CD4-positive, alpha-beta memory T cell (primary cell): ENCODE measurements around the gene GRID1. TPM values are rescaled to one million over a fixed set of nuclear protein-coding genes. Genes with fewer than 3 reads are reported as not detected.
A peak's percentile ranks its signal among the peaks of the same experiment; 100 is the strongest.

ENCODE experiments used
- CTCF ChIA-PET: fragments of 350-600 bp; sonication (Branson Sonifier 250); formaldehyde crosslinking; loops from one replicate; lab custom pipeline; 2021; ENCODE audit warnings: inconsistent platforms; ENCODE audit not compliant: partially characterized antibody; lab: Charles Lee
- POLR2A ChIA-PET: fragments of 350-600 bp; sonication (Branson Sonifier 250); formaldehyde crosslinking; loops from one replicate; lab custom pipeline; 2021; ENCODE audit not compliant: partially characterized antibody; lab: Charles Lee
- DNase-seq, 5 donors: peaks; one replicate each; pipeline versions ENCODE4 v3.0.0 to v3.0.0-alpha.2; 2020 to 2022; ENCODE audit warnings: mixed read lengths in 1 of 5
- H3K27ac ChIP-seq: one replicate; pipeline ENCODE4 v1.7.0; 2013; ENCODE audit warnings: low read depth, low read length
- H3K27me3 ChIP-seq: 2 replicates; pipeline ENCODE4 v1.7.0; 2013; ENCODE audit warnings: mild to moderate bottlenecking, low read length, moderate library complexity; ENCODE audit not compliant: insufficient read depth
- H3K36me3 ChIP-seq: 2 replicates; pipeline ENCODE4 v1.7.0; 2013; ENCODE audit warnings: mild to moderate bottlenecking, low read length, moderate library complexity; ENCODE audit not compliant: insufficient read depth
- H3K4me1 ChIP-seq: 2 replicates; pipeline ENCODE4 v1.7.0; 2013; ENCODE audit warnings: mild to moderate bottlenecking, low read length, moderate library complexity; ENCODE audit not compliant: insufficient read depth
- H3K4me3 ChIP-seq, 2 donors: one replicate each; pipeline ENCODE4 v1.7.0; 2013; ENCODE audit warnings: low read length in 2 of 2, mild to moderate bottlenecking in 1 of 2
- H3K9me3 ChIP-seq, 2 donors: one replicate each; pipeline ENCODE4 v1.7.0; 2013; ENCODE audit warnings: low read length in 2 of 2, control low read depth in 1 of 2; ENCODE audit not compliant: control insufficient read depth in 1 of 2
- H3K27ac Mint-ChIP-seq, 7 donors: one replicate each; pipeline ENCODE4 v1.8.0; 2020 to 2021; ENCODE audit warnings: mixed read lengths in 7 of 7, mild to moderate bottlenecking in 6 of 7, inconsistent platforms in 3 of 7, moderate library complexity in 3 of 7
- H3K27me3 Mint-ChIP-seq, 2 donors: one replicate each; pipeline ENCODE4 v1.8.0; 2020 to 2021; ENCODE audit warnings: mixed read lengths in 2 of 2
- H3K36me3 Mint-ChIP-seq, 2 donors: one replicate each; pipeline ENCODE4 v1.8.0; 2020 to 2021; ENCODE audit warnings: mixed read lengths in 2 of 2, inconsistent platforms in 1 of 2, mild to moderate bottlenecking in 1 of 2
- H3K4me1 Mint-ChIP-seq, 4 donors: one replicate each; pipeline ENCODE4 v1.8.0; 2020 to 2021; ENCODE audit warnings: mixed read lengths in 4 of 4, mild to moderate bottlenecking in 1 of 4
- H3K4me3 Mint-ChIP-seq, 8 donors: one replicate each; pipeline ENCODE4 v1.8.0; 2020 to 2021; ENCODE audit warnings: mixed read lengths in 8 of 8, mild to moderate bottlenecking in 7 of 8, moderate library complexity in 6 of 8, inconsistent platforms in 3 of 8
- H3K9me3 Mint-ChIP-seq, 8 donors: one replicate each; pipeline ENCODE4 v1.8.0; 2020 to 2021; ENCODE audit warnings: mixed read lengths in 8 of 8, mild to moderate bottlenecking in 5 of 8, inconsistent platforms in 3 of 8, moderate library complexity in 1 of 8
- intact Hi-C: fragments of 100-400 bp; cut with micrococcal nuclease; formaldehyde crosslinking; loops from one replicate; pipeline ENCODE4 v1.15.1; 2023
- polyA plus RNA-seq, 2 donors: library from polyadenylated mRNA; unstranded; fragments of 300-500 nt; fragmentation: Illumina TruSeq; gene quantifications; one replicate each; pipeline ENCODE4 v1.2.3, GENCODE V29; 2021
- total RNA-seq, 2 experiments: library from RNA; stranded (reverse); gene quantifications; one replicate each; pipeline ENCODE4 v1.2.3, GENCODE V29; 2021

Gene GRID1
- total and polyA plus RNA-seq, 4 experiments from 2014 or later = not detected

DNA sequence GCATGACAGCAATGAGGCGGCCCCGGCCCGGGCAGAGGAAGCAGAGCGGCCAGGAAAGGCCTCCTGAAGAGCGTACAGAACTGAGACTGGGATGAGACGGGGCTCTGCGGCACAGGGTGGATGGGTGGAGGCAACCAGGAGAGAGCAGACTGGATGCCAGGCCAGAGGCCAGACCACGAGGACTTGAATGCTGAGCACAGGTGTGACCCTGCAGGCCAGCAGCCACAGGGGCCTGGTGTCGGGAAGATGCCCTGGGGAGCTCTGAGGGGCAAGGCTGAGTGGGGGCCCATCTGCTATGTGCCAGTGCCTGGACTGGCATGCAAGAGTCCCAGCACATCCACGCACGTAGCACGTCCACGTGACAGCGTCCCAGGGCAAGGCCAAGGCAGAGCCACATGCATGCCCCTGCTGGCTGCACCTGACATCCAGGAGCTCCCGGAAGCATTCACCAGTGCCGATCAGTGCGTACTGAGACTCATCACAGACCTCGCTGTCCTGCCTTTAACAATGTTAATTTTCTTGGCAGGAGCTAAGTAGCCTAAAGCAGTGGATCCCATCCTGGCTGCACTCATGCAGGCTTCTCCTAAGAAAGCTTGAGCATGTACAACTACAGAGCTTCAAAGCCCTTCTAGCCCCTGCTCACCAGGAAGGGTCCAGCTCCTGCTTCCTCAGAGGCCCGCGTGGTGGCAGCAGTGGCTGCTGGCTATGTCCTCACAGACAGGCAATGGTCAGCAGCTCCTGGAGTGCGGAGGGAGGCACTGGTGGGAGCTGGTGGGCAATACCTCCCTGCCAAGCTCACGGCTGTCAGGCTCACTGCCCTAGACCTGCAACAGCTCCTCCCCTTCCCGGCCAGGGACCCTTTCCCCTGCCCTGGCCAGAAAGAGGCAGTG is 18.0 kb downstream of the GRID1 start:
- H3K27me3 Mint-ChIP-seq = peaks cover 2 to 3% of the 10 kb centered on the region in 2 donors
- H3K9me3 Mint-ChIP-seq = peaks cover 0 to 6% (median 4%) of the 10 kb centered on the region in 8 donors
- Histone ChIP-seq H3K27ac (no peak overlapping the region), H3K4me3 (no peak overlapping the region), H3K36me3 (no peaks in the 10 kb centered on the region), H3K9me3 (no peaks in the 10 kb centered on the region), H3K4me1 (no peaks in the 10 kb centered on the region), H3K27me3 (no peaks in the 10 kb centered on the region)
- CTCF ChIA-PET = interaction anchor here (1.4 kb wide), 1 partner anchor 26 kb away, joined by 3 read pairs; no protein-coding TSS in a partner anchor
- no peak overlapping the region for H3K27ac Mint-ChIP-seq
- POLR2A ChIA-PET = no interaction called here
- no peak for DNase-seq
- H3K4me3 Mint-ChIP-seq = no peak overlapping the region
- H3K36me3 Mint-ChIP-seq = no peaks in the 10 kb centered on the region
- no peaks in the 10 kb centered on the region for H3K4me1 Mint-ChIP-seq
- intact Hi-C loops = no loop called here

DNA sequence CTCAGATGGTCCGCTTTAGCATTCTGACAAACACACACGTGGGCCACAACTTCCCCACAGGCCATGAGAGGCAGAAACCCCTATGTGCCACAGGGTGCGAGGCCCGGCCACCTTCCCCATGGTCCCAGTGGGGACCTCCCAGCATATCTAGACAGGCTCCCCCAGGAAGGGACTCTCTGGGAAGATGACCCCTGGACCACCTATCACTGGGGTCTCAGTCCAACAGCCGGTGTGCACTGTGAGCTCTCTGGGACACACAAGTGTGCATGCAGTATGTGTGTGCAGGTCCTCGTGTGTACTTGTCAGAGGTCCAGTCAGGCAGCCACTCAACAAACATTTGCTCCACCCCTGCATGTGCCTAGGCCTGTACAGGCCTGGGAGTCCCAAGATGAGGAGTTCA is 18.7 kb downstream of the GRID1 start:
- Histone ChIP-seq H3K27ac (no peak overlapping the region), H3K36me3 (no peaks in the 10 kb centered on the region), H3K4me1 (no peaks in the 10 kb centered on the region), H3K9me3 (no peaks in the 10 kb centered on the region), H3K27me3 (no peaks in the 10 kb centered on the region), H3K4me3 (no peak overlapping the region)
- H3K27me3 Mint-ChIP-seq = peaks cover 2 to 3% of the 10 kb centered on the region in 2 donors
- H3K27ac Mint-ChIP-seq = peak overlapping the region in 1 of 7 donors; percentile 14
- H3K36me3 Mint-ChIP-seq = no peaks in the 10 kb centered on the region
- CTCF ChIA-PET = no interaction called here
- no peak overlapping the region for H3K4me3 Mint-ChIP-seq
- DNase-seq = no peak
- no peaks in the 10 kb centered on the region for H3K4me1 Mint-ChIP-seq
- H3K9me3 Mint-ChIP-seq = peaks cover 0 to 6% (median 4%) of the 10 kb centered on the region in 8 donors
- POLR2A ChIA-PET = no interaction called here
- intact Hi-C loops = no loop called here

DNA sequence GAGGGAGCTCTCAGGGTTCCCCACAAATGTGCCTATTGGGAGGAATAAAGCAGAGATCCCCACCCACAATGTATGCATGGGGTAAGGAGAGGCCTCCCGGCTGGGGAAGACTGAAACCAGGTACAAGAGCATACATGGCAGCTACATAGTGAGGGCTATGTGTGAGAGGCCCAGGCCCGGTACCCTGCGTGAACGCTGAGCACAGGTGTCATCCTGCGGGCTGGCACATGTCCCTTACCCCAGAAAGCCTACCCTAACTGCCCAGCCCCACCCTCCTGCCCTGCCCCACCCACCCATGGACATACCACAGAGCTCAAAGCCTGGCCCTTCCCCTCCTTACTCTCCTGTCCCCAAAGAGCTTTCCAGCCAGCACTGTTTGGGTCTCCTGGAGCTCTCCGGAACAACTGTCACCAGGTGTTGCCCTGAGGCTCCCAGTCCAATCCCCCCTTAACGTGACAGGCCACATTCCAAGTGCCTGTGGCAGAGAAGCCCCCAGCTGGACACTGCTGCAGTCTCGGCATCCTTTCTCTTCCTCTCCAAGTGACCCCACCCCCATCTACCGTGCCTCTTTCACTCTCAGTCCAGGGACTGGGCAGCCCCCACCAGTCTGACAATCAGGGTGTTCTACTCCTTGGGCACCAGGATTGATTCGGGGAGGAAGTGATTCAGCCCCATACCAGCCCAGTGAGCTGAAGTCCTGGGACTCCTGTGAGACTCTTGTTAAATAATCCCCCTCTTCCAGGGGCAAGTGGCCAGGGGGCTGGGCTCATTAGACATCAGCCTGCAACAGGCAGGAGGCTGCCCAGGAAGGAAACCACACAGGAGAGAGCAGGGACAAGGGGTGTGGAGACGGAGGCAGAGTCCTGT is 19.6 kb downstream of the GRID1 start:
- H3K4me3 ChIP-seq = no peak overlapping the region
- ChIA-PET POLR2A (no interaction called here), CTCF (no interaction called here)
- Mint-ChIP-seq H3K27ac (no peak overlapping the region), H3K36me3 (no peaks in the 10 kb centered on the region), H3K27me3 (peaks cover 2 to 3% of the 10 kb centered on the region in 2 donors), H3K4me3 (no peak overlapping the region), H3K9me3 (no peaks in the 10 kb centered on the region), H3K4me1 (no peaks in the 10 kb centered on the region)
- intact Hi-C loops = no loop called here
- no peaks in the 10 kb centered on the region for H3K9me3 ChIP-seq
- no peaks in the 10 kb centered on the region for H3K27me3 ChIP-seq
- no peaks in the 10 kb centered on the region for H3K36me3 ChIP-seq
- DNase-seq = no peak
- no peaks in the 10 kb centered on the region for H3K4me1 ChIP-seq
- no peak overlapping the region for H3K27ac ChIP-seq

DNA sequence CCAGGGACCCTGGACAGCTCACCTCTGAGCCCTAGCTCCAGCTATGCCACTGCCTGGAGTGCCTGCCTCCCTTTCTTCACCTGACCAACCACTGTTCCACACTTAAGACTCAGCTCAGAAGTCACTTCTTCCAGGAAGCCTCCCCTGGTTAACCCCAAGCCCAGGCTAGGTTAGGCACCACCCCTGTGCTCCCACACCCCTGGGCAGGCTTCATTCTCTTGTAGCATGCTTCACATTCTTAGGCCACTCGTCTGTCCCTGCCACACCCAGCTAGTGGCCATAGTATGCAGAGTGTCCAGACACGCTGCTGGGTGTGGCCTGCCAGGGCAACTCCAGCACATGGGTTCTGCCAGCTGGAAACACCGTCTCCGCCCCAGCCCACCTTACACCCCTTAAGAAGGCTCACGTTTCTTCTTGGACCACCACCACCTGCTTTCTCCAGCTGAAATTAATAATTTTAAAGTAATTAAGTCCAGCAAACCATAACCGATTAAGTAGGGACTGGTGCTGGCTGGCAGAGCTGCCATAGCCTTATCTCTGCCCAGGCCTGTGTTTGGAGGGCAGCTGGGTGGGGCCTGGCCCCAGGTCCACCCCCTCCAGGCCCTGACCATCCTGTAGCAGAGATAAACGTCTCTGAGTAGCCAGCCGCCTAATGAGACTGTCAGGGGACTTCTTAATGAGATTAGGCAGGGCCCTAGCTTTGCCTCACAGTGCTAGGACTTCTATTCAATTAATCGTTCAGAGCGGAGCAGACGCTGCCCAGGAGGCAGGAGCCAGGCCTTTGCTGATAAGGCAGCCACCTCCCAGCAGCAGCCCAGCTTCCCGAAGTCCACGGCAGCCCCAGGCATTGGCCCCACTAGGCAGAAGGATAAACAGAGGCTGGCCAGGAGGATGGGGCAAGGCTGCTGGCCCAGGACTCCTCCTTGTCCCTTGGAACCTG is 20.5 kb downstream of the GRID1 start:
- DNase-seq = no peak
- no peaks in the 10 kb centered on the region for H3K4me1 ChIP-seq
- no peaks in the 10 kb centered on the region for H3K36me3 ChIP-seq
- Mint-ChIP-seq H3K36me3 (no peaks in the 10 kb centered on the region), H3K9me3 (no peaks in the 10 kb centered on the region), H3K4me3 (no peak overlapping the region), H3K27ac (no peak overlapping the region), H3K4me1 (no peaks in the 10 kb centered on the region), H3K27me3 (peaks cover 2 to 3% of the 10 kb centered on the region in 2 donors)
- no peak overlapping the region for H3K27ac ChIP-seq
- ChIA-PET POLR2A (no interaction called here), CTCF (no interaction called here)
- no peak overlapping the region for H3K4me3 ChIP-seq
- no peaks in the 10 kb centered on the region for H3K9me3 ChIP-seq
- H3K27me3 ChIP-seq = no peaks in the 10 kb centered on the region
- intact Hi-C loops = no loop called here

DNA sequence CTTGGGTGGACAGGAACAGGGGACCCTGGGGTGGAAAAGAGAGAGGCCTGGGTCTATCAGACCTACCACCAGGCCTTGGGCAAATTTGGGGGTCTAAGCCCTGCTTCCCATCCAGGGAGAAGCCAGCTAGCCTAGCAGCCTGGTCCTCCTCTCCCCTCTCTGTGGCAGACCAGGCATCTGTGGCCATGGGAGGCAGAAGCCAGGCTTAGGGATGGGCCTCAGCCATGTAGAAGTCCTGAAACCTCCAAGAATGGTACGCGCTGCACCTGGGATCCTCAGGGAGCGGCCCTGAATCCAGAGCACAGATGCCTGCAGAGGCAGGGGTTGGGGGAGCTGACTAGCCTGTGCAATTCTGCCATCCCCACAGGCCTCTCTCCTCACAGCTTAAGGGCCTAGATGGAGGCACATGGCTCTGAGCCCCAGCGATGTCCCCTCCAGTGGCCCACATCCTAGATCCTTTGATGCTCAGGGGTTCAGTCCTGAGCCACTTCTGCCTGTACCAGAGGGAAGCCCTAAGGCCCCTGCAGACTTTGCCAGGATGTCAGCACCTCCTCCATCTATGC is 21.2 kb downstream of the GRID1 start:
- H3K27ac ChIP-seq = no peak overlapping the region
- Mint-ChIP-seq H3K4me1 (no peaks in the 10 kb centered on the region), H3K27ac (no peak overlapping the region), H3K27me3 (peaks cover 2 to 6% of the 10 kb centered on the region in 2 donors), H3K4me3 (no peak overlapping the region), H3K36me3 (no peaks in the 10 kb centered on the region), H3K9me3 (no peaks in the 10 kb centered on the region)
- CTCF ChIA-PET = no interaction called here
- no peak overlapping the region for H3K4me3 ChIP-seq
- H3K36me3 ChIP-seq = no peaks in the 10 kb centered on the region
- POLR2A ChIA-PET = no interaction called here
- no peak for DNase-seq
- no peaks in the 10 kb centered on the region for H3K27me3 ChIP-seq
- no peaks in the 10 kb centered on the region for H3K9me3 ChIP-seq
- H3K4me1 ChIP-seq = no peaks in the 10 kb centered on the region
- intact Hi-C loops = no loop called here

DNA sequence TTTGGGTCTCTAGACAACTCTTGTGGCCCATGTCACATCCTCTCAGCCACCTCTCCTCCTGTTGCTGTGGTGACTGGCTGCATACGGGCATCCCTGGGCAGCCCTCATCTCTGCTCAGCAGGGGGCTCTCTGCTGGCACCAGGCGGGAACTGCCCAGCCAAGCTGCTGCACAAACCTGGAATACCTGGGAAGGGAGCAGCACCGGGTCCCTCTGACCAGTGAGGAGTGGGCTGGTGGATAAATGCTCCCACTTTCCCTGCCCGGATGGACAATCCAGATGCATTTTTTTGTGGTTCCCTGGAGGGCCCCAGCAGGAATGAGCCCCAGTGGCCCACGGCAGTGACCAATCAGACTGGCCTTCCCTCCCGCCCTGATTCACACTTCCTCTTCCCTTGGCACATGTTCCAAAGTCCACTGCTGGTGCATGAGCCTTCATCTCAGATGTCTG is 21.9 kb downstream of the GRID1 start:
- Mint-ChIP-seq H3K27ac (no peak overlapping the region), H3K27me3 (peaks cover 2 to 6% of the 10 kb centered on the region in 2 donors), H3K4me1 (no peaks in the 10 kb centered on the region), H3K9me3 (no peaks in the 10 kb centered on the region), H3K36me3 (no peaks in the 10 kb centered on the region), H3K4me3 (no peak overlapping the region)
- no peaks in the 10 kb centered on the region for H3K36me3 ChIP-seq
- intact Hi-C loops = no loop called here
- H3K4me3 ChIP-seq = no peak overlapping the region
- no peaks in the 10 kb centered on the region for H3K4me1 ChIP-seq
- no peaks in the 10 kb centered on the region for H3K9me3 ChIP-seq
- H3K27ac ChIP-seq = no peak overlapping the region
- no peaks in the 10 kb centered on the region for H3K27me3 ChIP-seq
- no peak for DNase-seq
- POLR2A ChIA-PET = no interaction called here
- CTCF ChIA-PET = no interaction called here
